GM21825 (cell line): Measurements from ENCODE around the gene OPCML.

ENCODE experiments used
- ATAC-seq: cut with Tn5 transposase; IDR thresholded peaks from one replicate; pipeline ENCODE4 v1.9.1; 2021; ENCODE audit warnings: mild to moderate bottlenecking, moderate library complexity; ENCODE audit not compliant: unreplicated experiment

The OPCML gene

DNA sequence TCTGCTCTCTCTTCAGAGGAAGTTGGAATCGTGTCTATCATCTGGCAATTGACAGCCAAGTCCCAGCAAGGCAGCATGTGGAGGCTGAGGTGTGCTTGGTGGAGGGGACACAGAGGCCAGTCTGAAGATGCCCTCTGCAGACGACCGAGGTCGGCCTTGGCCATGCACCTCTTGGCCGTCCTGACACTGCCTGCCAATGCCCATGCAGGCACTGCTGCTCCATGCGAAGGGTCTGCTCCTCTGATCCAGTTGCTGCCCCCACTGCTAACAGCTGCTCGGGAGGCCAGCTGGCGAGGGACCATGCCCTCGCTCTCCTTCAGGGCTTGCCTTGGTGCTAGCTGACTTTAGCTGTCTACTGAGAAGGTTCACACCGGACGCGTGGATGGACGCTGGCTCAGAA lies 527.9 kb downstream of the OPCML start:
- ATAC-seq, result no peak

DNA sequence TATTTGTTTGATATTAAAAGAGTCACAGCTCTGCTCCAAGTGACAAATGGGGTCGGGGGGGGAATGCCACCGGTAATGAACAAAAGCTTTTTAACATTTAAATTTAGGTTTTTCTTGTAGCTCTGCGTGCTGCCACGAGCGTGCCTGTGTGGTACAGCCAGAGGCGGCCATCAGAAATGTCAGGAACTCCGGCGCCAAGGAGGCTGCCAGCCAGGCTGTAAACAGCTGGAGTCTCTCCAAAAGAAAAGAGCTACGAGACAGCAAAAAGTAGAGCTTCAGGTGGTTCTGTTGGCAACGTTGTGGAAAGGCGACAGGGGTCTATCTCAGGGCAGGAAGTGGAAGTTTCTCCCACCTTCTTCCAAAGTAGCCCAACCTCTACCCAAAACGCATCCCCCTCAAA lies 532.8 kb downstream of the OPCML start:
- no peak for ATAC-seq

DNA sequence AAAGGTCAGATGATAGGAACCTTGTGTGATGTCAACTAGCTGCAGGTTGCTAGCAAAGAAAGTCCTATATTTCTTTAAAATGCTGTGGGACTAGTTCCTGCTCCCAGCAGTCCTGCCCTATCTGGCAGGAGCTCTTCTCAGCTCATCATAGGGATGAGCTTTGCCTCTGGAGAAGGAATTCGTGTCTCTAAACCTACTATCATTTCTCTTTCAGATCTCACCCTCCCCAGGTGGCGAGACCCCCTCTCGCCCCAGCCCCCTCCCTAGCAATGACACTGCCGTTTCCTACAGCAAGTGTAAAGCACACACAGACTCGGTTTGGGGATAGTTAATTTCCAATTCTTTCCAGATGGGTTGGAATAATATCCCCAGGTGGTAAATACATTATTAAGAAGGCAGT lies 533.3 kb downstream of the OPCML start:
- no peak for ATAC-seq

DNA sequence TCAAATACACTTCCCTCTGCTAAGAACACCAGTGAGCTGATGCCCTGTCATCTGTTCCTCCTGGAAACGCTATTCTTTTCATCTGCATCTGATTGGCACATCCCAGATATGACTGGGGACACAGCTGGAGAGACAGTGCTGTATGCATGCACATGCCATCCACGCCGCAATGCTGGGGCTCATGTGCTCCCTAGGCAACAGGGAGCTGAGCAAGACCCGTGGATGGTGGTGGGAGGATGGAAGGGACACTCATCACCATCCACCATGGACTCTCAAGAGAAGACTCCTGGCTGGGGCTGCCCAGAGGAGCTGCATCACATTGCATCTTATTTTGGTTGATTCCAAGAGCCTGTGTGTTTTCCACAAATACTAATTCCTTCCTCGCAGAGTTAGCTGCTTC lies 534.9 kb downstream of the OPCML start:
- no peak for ATAC-seq

DNA sequence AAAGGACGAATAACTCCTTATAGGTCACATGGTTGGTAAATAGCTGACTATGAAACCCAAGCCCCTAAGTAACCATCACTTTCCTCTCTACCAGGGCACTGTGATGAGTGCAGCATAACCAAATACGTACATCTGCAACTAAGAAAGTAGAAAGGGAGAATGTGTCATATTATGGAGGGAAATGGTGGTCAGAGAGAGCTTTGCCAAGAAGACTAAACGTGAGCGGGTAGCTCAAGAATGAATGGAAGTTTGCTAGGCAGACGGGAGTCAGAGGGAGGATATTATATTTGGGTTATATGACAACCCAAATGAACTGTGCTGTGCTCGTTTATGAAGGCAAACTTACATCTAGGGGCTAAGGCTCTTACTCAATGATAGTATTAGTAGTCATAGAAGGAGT lies 537.3 kb downstream of the OPCML start:
- ATAC-seq, result no peak

DNA sequence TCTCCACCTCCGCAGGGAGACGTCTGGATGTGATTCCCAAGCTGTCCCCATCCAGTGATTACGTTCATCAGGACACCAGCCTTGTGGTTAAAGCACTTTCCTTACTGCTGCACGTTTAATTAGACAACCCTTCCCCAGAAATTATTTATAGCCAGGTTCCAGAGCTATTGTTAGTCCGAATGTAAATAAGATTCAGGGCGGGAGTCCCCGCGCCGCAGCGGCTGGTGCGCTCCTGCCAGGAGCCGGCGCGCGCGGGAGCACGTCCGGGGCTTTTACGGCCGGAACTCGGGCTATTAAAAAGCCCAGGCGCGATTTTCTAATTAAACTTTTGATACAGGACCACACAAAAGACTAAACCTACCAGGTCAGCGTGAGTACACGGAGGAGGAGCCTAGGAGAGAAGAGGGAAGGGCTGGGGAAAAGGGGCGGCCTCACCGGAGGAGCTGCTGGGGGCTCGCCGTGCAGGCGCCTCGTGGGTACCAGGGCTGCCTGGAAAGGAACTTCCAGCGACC lies 538.3 kb downstream of the OPCML start:
- ATAC-seq, result no peak

DNA sequence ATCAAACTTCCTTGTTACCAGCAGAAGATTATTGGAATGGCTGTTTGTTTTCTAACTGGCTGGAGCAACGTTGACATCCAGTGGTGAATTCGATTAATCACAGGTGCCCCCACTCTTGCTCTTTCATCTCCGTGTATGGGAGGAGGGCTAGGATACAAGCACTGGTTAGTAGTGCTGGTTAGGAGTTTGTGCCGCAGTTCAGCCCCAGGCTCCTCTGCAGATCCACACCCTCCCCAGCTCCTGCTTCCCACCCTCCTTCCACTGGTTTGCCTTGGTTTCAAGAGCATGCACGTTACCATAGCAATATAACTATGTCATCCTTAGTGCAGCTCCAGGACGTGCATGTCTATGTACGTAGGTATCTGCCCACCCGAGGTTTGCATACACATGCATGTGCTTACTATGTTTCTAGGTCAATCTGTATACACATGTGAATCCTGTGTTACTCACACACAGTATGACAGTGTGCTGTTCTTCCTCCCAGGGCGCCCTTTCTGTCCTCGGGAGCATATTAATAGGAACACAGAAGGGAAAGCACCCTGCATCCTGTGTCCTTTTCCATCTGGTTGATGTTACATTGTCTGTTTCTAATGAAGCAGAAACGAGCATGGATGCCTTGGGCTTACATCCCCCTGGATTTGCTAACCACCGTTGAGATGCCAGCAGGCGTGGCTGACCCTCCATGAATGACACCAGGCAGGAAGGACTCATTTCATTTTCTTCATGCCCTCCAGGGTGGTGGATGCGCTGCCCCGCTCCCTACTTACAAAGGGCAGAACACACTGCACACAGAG lies 539.3 kb downstream of the OPCML start:
- ATAC-seq, result no peak

DNA sequence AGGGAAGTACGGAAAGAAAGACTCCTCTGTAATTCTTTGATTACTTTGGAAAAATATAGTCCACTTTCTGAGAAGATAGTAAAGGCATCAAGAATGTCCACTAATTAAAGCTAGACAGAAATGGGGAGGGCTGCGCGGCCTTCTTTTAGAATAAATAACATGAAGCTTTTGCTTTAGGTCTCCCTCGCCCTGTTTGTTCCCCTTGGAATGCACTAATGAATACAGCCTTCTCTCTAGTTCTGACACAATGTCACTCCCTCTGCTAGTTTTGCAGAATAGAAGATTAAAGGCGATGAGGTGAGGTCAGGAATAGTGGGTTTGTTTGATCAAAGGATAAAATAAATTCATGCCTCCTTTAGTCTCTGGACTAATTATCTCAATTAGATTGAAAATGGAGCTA lies 543.9 kb downstream of the OPCML start:
- ATAC-seq, result no peak

DNA sequence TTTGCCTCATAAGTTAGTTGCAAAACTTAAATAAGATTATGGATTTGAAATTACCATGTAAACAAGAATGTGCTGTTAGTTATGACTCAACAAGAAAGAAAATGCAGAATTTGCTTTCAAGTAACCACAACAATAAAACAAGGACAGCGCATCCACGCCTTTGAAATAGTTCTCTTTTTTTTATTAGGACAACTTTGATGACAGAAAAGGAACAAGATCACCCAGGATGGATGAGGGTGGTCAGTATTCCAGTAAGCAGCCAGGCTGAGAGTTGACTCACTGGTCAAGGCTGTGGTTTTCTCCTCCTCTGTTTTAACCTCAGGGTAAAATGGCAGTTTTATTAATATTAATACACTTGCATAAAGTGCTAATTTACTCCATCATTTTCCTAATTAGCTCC lies 544.4 kb downstream of the OPCML start:
- ATAC-seq, result no peak

DNA sequence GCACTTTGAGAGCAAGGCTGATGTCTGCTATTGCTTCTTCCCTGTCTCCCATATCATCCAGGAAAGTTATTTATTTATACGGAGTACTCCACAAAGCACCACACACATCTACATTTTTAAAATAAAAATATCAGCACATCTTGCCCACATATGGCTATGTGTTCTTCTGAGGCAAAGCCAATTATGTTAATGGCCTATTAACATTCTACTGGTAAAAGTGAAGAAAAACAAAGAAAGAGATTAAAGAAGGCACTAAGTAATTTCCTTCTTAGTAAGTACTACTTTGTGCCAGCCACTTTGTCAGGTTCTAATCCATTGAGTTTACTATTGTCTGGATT lies 548.7 kb downstream of the OPCML start:
- no peak for ATAC-seq

DNA sequence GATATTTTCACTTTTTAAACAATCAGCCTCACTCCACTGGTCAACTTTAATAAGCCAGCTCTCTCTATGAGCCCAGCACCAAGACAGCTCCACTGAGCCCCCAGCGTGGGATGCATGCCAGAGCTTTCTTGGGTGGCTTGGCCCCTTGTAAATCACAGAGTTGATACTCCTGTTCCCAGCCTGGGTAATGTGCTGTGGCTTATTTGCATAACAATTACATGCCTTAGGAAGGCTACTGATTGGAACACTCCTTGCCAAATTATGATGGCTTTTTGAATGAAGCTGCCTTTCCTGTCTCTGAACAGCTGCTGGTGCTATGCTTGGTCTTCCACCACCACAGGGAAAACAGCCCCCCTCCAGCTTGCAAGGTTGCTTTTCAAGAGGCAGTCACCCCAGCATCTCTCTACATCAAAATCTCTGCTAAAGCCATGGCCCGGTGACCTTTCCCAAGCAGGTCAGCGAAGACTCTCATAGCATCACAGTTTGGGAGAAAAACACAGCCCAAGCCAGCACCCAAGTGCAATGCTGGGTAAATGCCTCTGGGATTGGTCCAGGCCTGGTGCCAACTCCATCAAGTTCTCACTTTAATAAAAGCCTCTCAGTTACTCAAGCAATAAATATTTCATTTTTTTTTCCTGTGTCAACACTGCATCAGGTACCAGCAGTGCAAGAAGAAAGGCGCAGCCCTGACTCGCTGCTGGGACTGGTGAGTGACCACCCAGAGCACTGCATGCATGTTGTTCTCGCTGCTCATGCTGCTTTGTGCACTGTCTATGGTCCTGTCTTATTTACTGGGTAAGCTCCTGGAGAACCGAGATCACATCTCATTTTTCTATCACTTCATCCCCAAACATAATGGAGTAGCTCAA lies 549.3 kb downstream of the OPCML start:
- no peak for ATAC-seq

DNA sequence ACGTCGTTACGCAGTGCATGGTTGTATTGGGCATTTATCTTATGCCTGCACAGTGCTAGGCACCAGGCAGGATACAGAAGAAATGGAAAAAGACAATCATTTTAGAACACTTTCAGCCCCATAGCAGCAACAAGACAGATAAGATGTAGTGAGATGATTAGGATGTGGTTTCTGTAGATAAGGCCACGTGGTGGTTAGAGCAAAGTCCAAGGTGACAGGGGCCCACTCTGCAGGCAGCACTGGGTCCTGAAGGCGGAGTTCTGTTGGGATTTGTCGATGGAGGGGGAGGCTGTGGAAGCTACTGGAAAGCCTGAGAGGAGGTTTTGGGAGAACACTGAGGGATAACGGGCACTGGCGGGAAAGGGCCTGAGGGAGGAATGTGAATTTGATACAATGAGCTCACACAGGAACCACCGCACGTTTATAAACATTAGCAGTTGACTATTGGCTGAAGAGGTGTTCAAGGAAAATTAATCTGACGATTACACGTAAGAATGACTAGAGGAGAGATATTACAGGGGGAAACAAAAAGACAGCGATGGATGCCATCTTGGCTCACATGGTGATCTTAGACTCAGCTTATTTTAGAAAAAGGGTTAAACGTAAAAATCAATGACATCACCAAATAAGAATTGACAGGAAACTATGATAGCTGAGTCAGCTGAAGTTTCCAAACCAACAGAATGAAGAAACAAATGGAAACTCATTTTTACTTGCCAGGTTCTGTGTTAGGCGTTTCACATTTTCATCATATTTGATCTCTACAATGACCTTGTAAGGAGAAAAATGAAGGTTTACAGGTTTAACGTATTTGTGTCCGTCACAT lies 551.0 kb downstream of the OPCML start:
- no peak for ATAC-seq

DNA sequence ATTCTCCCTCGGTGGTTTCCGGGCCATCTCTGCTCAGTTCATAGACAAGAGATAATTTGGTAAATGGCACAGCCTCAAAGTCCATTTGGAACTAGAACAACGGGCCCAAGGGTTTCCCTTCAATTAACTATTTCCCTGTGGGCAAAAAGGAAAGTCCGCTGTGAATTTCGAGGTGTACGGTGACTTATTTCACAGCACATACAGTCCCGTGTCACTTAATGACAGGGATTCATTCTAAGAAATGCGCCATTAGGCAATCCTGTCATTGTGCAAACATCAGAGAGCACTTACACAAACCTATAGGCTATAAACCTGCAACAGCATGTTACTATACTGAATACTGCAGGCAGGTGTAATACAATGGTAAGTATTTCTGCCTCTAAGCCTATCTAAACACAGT lies 551.6 kb downstream of the OPCML start:
- no peak for ATAC-seq

DNA sequence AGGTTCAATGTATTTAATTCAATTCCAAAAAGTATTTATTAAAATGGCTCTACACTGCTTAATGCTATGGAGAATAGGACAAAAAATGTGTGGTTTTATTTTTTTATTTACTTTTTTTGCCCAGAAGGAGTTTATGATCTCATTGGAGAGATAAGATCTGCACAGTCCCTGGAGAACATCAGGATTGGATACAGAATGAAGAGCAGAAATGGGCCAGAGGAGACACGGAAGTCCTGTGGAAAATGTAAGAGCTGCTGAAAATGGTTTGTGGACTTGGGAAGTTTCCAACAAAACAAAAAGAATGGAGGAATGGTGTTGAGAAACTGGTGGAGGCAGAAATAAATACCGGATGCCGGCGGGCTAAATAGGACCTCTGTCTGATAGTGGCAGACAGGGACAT lies 554.6 kb downstream of the OPCML start:
- no peak for ATAC-seq

DNA sequence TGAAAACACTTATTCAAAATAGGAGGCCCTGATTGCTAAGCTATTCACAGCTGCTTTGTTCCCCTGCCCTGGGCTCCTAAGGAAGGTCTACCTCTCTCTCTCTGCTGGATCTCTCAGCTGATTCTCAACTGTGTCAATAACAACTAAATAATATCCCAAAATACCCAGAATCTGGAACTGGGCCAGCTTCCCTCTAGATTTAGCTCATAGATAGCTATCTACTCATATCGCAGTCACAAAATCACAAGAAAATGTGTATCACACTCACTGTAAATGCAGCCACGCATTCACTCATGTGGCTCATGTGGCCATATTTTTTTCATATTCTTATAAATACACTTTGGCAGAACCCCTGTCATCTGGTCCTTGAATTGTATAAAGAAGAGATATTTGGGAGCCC lies 555.1 kb downstream of the OPCML start:
- no peak for ATAC-seq

DNA sequence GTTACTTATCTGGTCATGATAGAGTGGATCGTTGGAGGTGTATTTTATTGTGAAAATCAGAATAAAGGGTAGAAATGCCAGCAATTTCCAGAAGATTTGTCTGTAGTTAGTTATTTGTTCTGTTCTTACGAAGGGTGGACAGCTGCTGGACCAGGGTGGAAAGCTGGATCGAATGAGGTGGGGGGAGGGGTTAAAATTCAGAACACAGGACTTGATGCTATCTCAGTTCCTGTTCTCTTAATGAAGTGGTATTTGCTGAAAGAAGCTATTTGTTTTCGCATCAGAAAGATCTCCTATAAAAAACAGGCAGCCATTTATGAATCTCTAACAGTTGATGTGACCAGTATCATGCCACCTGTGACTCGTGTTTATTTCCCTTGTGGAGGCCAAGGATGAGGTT lies 556.2 kb downstream of the OPCML start:
- ATAC-seq, result no peak

DNA sequence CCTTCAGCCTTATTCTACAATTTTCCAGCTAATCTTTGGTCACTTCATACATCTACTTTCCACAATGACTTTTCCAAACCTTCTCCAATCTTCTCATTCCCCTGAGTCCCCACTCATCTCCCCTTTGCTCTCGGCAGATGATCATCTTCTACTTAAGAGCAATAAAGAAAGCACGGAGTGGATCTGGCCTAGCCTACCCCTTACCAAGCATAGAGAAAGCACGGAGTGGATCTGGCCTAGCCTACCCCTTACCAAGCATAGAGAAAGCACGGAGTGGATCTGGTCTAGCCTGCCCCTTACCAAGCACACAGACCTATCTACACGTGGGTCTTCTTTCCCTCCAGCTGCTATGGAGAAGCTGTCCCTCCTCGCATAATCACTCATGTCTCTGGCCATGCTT lies 558.6 kb downstream of the OPCML start:
- ATAC-seq, result no peak

DNA sequence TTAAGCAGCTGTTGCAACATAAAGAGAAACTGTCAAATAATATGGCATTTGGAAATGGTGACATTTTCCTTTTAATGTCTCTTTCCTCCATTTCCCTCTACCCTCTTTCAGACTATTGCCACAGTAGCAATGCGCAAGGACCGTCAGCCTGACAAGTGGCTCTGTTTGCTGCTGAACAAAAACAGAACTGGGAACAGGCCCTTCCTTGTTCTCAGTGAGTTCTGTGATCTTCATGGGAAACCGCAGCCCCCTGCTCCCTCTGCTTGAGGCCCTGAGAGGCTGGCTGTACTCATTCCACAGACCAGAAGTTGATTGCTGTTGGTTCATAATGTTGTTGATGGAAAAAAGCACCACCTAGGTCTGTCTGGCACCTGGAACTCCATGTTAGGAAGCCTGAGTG lies 559.7 kb downstream of the OPCML start:
- ATAC-seq, result no peak

DNA sequence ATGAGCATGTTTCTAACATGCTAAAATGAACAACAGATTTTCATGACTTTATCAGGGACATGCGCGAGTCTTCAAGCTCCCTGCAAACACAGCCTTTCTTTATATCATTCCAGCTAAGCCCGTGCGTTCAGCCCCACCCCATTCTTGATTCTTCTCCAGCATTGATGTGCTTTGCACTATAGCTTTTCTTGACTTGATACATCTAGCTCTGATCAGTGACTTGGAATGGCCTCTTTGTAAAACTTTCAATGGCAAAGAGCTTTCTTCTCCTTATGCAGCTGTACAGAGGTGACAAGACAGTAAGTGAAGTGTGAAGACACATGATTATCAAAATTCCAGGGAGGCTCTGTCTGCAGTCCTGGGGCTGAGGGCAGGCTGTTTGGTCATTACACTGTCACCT lies 561.0 kb downstream of the OPCML start:
- ATAC-seq, result no peak

DNA sequence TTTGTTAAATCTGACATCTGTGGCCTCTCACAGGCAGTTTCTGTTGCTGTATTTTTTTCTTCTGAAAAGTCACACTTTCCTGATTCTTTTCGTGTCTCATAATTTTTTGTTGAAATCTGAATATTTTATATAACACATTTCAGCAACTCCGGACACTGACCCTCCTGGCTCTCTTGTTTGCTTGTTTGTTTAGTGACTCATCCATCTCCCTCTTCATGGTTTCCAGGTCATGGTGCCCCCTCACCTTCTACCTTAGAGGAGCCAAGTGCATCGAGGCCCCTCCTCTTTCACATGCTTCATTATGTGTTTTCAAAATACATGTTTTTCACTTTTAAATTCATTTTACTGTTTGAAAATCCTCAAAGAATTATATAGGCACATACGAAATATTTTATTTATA lies 562.4 kb downstream of the OPCML start:
- no peak for ATAC-seq

DNA sequence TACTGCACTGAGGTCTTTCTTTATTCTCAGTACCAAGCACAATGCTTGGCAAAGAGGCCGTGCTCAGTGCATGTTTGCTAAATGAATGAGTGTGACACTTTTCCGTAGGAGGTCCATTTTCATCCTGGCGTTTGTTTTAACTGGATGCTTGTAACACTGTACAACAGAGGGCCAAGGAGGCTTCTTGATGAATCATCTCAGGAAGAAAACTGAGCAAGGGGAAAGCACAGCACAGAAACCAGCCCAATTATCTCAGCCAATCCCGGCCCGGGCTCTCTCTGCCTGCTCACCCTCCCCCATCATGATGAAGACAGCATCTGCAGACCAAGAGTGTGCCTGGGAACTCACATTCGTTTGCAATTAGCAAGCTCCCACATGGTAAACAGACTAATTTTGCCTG lies 570.3 kb downstream of the OPCML start:
- no peak for ATAC-seq
